Fibroblast of lung (primary cell): ENCODE results near the gene DPPA5.

Experiments used
- EZH2 ChIP-seq: IDR thresholded peaks from 2 replicates; pipeline ENCODE4 v1.5.1; 2012; ENCODE audit warnings: low read length, control low read depth, mild to moderate bottlenecking; ENCODE audit errors: missing control alignments
- TF ChIP-seq, protein P1 (sequence below), 2 donors: IDR thresholded peaks in 1 of 2; conservative IDR thresholded peaks in 1 of 2; 1 replicate in 1 of 2; 2 replicates in 1 of 2; pipeline ENCODE4 v1.5.1; 2011 to 2012; ENCODE audit warnings: low read length in 2 of 2, control low read depth in 1 of 2, inconsistent platforms in 1 of 2, low read depth in 1 of 2, mild to moderate bottlenecking in 1 of 2

DNA sequence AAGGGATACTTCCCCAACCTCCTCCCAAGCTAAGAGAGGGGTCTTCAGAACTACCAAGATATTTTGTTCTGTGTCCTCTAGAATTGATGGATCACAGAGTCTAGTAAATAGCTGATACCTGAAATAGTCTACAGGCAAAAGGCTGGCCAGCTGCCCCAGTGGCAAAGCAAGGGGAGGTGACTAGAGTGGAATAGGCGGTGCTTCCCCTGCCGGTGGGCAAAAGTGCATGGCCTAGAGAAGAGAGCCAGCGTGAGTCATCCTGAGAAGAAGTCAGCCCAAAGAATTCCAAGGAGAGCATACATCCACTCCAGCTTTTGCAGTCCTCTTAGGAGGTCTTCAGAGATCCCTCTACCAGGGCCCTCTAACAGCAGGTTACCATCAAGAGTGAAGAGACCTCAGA lies 14.7 kb downstream of the DPPA5 start:
- TF ChIP-seq, protein P1, sequence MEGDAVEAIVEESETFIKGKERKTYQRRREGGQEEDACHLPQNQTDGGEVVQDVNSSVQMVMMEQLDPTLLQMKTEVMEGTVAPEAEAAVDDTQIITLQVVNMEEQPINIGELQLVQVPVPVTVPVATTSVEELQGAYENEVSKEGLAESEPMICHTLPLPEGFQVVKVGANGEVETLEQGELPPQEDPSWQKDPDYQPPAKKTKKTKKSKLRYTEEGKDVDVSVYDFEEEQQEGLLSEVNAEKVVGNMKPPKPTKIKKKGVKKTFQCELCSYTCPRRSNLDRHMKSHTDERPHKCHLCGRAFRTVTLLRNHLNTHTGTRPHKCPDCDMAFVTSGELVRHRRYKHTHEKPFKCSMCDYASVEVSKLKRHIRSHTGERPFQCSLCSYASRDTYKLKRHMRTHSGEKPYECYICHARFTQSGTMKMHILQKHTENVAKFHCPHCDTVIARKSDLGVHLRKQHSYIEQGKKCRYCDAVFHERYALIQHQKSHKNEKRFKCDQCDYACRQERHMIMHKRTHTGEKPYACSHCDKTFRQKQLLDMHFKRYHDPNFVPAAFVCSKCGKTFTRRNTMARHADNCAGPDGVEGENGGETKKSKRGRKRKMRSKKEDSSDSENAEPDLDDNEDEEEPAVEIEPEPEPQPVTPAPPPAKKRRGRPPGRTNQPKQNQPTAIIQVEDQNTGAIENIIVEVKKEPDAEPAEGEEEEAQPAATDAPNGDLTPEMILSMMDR (conservative IDR thresholded peaks at IDR 0.05 in 1 of 2, IDR thresholded peaks at IDR 0.05 in 1 of 2; ENCODE audit: low read depth in 1 of 2, low read length in 2 of 2) = no peak
- no peak for TF ChIP-seq EZH2
